Epithelial cell of proximal tubule (primary cell): Measurements from ENCODE around the gene HOXA9. TPM values are rescaled to one million over a fixed set of nuclear protein-coding genes. Genes with fewer than 3 reads are reported as not detected.

ENCODE experiments used
- DNase-seq: peaks from one replicate; pipeline ENCODE4 v3.0.0-alpha.2; 2011; ENCODE audit warnings: low read depth
- H3K4me3 ChIP-seq: 2 replicates; pipeline ENCODE4 v1.5.1; 2011; ENCODE audit warnings: low read depth, mild to moderate bottlenecking, low read length
- CTCF ChIP-seq: conservative IDR thresholded peaks from 2 replicates; pipeline ENCODE4 v1.5.1; 2012; ENCODE audit warnings: low read depth, mild to moderate bottlenecking, low read length
- total RNA-seq: library from RNA; depleted of rRNA; stranded (reverse); fragments of >200 nt; gene quantifications from 2 replicates; pipeline ENCODE4 v1.2.3, GENCODE V29; 2015

HOXA9 gene
- total RNA-seq, 1 donor from 2014 or later: 104 TPM

GRCh38 chr7:27151341-27151930 lies 13.9 kb downstream of the HOXA9 start:
- TF ChIP-seq CTCF: no peak
- no peak for DNase-seq
- peak overlapping the region; percentile 75 for H3K4me3 ChIP-seq

GRCh38 chr7:27150568-27151340 lies 14.6 kb downstream of the HOXA9 start:
- no peak for DNase-seq
- H3K4me3 ChIP-seq: peak overlapping the region; percentile 75
- peak; percentile 73 for TF ChIP-seq CTCF

GRCh38 chr7:27149842-27150567 lies 15.3 kb downstream of the HOXA9 start:
- DNase-seq: no peak
- H3K4me3 ChIP-seq: peak overlapping the region; percentile 75
- no peak for TF ChIP-seq CTCF

- TF ChIP-seq CTCF: no peak
- DNase-seq: no peak
These were observed 16.3 kb downstream of the HOXA9 start for GRCh38 chr7:27148756-27149641.

GRCh38 chr7:27148031-27148755 lies 17.1 kb downstream of the HOXA9 start:
- peak overlapping the region; percentile 75 for H3K4me3 ChIP-seq
- DNase-seq: no peak
- TF ChIP-seq CTCF: no peak

More at GRCh38 chr7:27148756-27149641, 16.3 kb downstream of the HOXA9 start:
- H3K4me3 ChIP-seq: peak overlapping the region; percentile 75
